Breast epithelium (tissue), 4 donors: ENCODE data around the gene ITIH5. TPM values are rescaled to one million over a fixed set of nuclear protein-coding genes. Genes with fewer than 3 reads are reported as not detected.
A peak's percentile ranks its signal among the peaks of the same experiment; 100 is the strongest.

ENCODE experiments used
- DNase-seq, 2 donors: peaks; one replicate each; pipeline ENCODE4 v3.0.0-alpha.2; 2019; ENCODE audit warnings: low spot score in 2 of 2
- H3K27ac ChIP-seq, 2 donors: fragments of 200-600 bp; sonication (generic) in 1 of 2; one replicate each; pipeline ENCODE4 v1.5.1; 2016 to 2019; ENCODE audit warnings: mild to moderate bottlenecking in 1 of 2
- H3K27me3 ChIP-seq, 2 donors: fragments of 200-600 bp; sonication (generic) in 1 of 2; one replicate each; pipeline versions ENCODE4 v1.5.1 to v1.6.0; 2017 to 2019; ENCODE audit warnings: control low read depth in 1 of 2, mild to moderate bottlenecking in 1 of 2
- H3K36me3 ChIP-seq: fragments of 200-600 bp; one replicate; pipeline ENCODE4 v1.5.1; 2019
- H3K4me1 ChIP-seq, 2 donors: fragments of 200-600 bp; sonication (generic); one replicate each; pipeline ENCODE4 v1.5.1; 2016 to 2019; ENCODE audit warnings: control low read depth in 1 of 2
- H3K4me3 ChIP-seq, 3 donors: fragments of 200-600 bp; sonication (generic); 1 replicate in 2 of 3; 2 replicates in 1 of 3; pipeline ENCODE4 v1.5.1; 2016 to 2019; ENCODE audit warnings: mild to moderate bottlenecking in 3 of 3, moderate library complexity in 2 of 3
- H3K9me3 ChIP-seq, 2 donors: fragments of 200-600 bp; sonication (generic) in 1 of 2; one replicate each; pipeline ENCODE4 v1.5.1; 2016 to 2019; ENCODE audit warnings: control low read depth in 1 of 2
- POLR2A ChIP-seq: fragments of 450-650 bp; IDR thresholded peaks from one replicate; pipeline ENCODE4 v1.6.1; 2016; ENCODE audit warnings: antibody characterized with exemption, mild to moderate bottlenecking, moderate library complexity
- POLR2AphosphoS5 ChIP-seq, 3 donors: sonication (generic); formaldehyde crosslinking; IDR thresholded peaks; one replicate each; pipeline ENCODE4 v1.6.1; 2017; ENCODE audit warnings: antibody characterized with exemption in 3 of 3
- intact Hi-C: fragments of 100-400 bp; cut with DNase I; formaldehyde crosslinking; loops from one replicate; pipeline ENCODE4 v1.15.1; 2023; ENCODE audit warnings: low total_unique reads
- total RNA-seq, 3 donors: library from RNA; depleted of rRNA; stranded (reverse); fragments of >200 nt; gene quantifications; one replicate each; pipeline ENCODE4 v1.1.0, GENCODE V29; 2016
- TF ChIP-seq, protein P1 (sequence below), 3 donors: fragments of 450-650 bp; IDR thresholded peaks; one replicate each; pipeline ENCODE4 v1.5.1; 2016 to 2017; ENCODE audit warnings: antibody characterized with exemption in 3 of 3, mild to moderate bottlenecking in 3 of 3, moderate library complexity in 3 of 3

Gene ITIH5
- total RNA-seq, 3 donors from 2014 or later: 18.7 to 407 (median 54.1) TPM

GRCh38 chr10:7634142-7634894 lies 32.4 kb downstream of the ITIH5 start:
- Histone ChIP-seq H3K27ac (peak overlapping the region in 1 of 2 donors; percentile 52), H3K27me3 (no peaks in the 10 kb centered on the region), H3K4me3 (peak overlapping the region in 1 of 3 donors; percentile 1), H3K4me1 (no peaks in the 10 kb centered on the region), H3K36me3 (no peaks in the 10 kb centered on the region), H3K9me3 (no peaks in the 10 kb centered on the region)
- intact Hi-C loops: no loop called here
- DNase-seq: no peak
- TF ChIP-seq, protein P1, sequence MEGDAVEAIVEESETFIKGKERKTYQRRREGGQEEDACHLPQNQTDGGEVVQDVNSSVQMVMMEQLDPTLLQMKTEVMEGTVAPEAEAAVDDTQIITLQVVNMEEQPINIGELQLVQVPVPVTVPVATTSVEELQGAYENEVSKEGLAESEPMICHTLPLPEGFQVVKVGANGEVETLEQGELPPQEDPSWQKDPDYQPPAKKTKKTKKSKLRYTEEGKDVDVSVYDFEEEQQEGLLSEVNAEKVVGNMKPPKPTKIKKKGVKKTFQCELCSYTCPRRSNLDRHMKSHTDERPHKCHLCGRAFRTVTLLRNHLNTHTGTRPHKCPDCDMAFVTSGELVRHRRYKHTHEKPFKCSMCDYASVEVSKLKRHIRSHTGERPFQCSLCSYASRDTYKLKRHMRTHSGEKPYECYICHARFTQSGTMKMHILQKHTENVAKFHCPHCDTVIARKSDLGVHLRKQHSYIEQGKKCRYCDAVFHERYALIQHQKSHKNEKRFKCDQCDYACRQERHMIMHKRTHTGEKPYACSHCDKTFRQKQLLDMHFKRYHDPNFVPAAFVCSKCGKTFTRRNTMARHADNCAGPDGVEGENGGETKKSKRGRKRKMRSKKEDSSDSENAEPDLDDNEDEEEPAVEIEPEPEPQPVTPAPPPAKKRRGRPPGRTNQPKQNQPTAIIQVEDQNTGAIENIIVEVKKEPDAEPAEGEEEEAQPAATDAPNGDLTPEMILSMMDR (IDR thresholded peaks at IDR 0.05): no peak
- TF ChIP-seq POLR2A: no peak
- no peak for TF ChIP-seq POLR2AphosphoS5 (IDR thresholded peaks at IDR 0.05)

DNA sequence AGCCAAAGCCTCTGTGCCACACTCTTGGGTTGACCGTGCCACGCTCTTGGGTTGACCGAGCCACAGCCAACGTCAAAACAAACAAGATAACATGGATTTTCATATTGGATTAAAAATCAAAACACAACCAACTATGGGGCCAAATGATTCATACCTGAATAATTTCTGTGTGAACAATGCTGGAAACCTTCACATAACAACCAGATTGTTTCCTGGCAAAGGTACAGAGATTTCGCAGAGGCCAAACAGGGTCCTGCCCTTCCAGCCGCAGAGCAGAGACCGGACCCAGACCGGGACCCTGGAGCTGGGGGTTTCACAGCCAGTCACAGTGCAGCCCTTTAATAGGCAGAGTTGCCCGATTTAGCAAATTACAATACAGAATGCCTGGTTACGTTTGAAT lies 40.5 kb downstream of the ITIH5 start:
- no peaks in the 10 kb centered on the region for H3K27me3 ChIP-seq
- intact Hi-C loops: no loop called here
- no peaks in the 10 kb centered on the region for H3K9me3 ChIP-seq
- TF ChIP-seq, protein P1 (IDR thresholded peaks at IDR 0.05): no peak
- no peak for TF ChIP-seq POLR2AphosphoS5 (IDR thresholded peaks at IDR 0.05)
- no peak for TF ChIP-seq POLR2A
- no peak overlapping the region for H3K4me3 ChIP-seq
- H3K27ac ChIP-seq: peak overlapping the region; percentile 65 to 83
- no peaks in the 10 kb centered on the region for H3K36me3 ChIP-seq
- no peaks in the 10 kb centered on the region for H3K4me1 ChIP-seq
- DNase-seq: no peak

GRCh38 chr10:7625836-7626235 lies 40.9 kb downstream of the ITIH5 start:
- peak overlapping the region; percentile 65 to 83 for H3K27ac ChIP-seq
- DNase-seq: no peak
- TF ChIP-seq POLR2AphosphoS5 (IDR thresholded peaks at IDR 0.05): peak in 2 of 3 donors; percentile 28 to 83
- no peak for TF ChIP-seq POLR2A

GRCh38 chr10:7625009-7625408 lies 41.8 kb downstream of the ITIH5 start:
- no peak for TF ChIP-seq POLR2A
- TF ChIP-seq, protein P1 (IDR thresholded peaks at IDR 0.05): no peak
- TF ChIP-seq POLR2AphosphoS5 (IDR thresholded peaks at IDR 0.05): no peak
- H3K27ac ChIP-seq: peak overlapping the region in 1 of 2 donors; percentile 55

More at GRCh38 chr10:7625836-7626235, 40.9 kb downstream of the ITIH5 start:
- Histone ChIP-seq H3K36me3 (no peaks in the 10 kb centered on the region), H3K27me3 (no peaks in the 10 kb centered on the region), H3K4me1 (no peaks in the 10 kb centered on the region), H3K9me3 (no peaks in the 10 kb centered on the region), H3K4me3 (no peak overlapping the region)
- intact Hi-C loops: no loop called here

DNA sequence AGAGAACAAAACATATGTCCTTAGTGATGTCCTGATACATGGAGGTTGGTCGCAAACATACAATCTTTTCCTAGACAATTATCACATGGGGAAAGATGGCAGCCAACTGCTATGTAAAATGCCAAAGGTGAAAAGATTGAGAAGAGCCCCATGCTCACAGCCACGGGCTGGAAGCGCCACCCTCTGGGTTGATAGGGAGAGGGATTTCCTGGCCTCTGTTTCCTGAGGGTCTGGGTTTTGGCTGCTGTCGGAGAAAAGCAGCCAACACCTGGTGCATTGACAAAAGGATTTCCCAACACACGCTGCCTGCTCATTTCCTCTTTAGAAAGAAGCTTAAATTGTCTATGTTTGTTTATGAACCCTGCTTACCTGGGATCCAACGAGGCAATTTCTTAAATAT lies 43.8 kb downstream of the ITIH5 start:
- H3K9me3 ChIP-seq: no peaks in the 10 kb centered on the region

More at GRCh38 chr10:7625009-7625408, 41.8 kb downstream of the ITIH5 start:
- DNase-seq: no peak
- no peaks in the 10 kb centered on the region for H3K9me3 ChIP-seq
- intact Hi-C loops: no loop called here
- H3K27me3 ChIP-seq: no peaks in the 10 kb centered on the region
- H3K4me3 ChIP-seq: no peak overlapping the region
- no peaks in the 10 kb centered on the region for H3K4me1 ChIP-seq
- no peaks in the 10 kb centered on the region for H3K36me3 ChIP-seq

More for the DNA sequence above, 43.8 kb downstream of the ITIH5 start:
- Histone ChIP-seq H3K4me1 (no peaks in the 10 kb centered on the region), H3K27me3 (no peaks in the 10 kb centered on the region), H3K36me3 (no peaks in the 10 kb centered on the region), H3K4me3 (no peak overlapping the region), H3K27ac (no peak overlapping the region)
- DNase-seq: no peak
- TF ChIP-seq POLR2AphosphoS5 (IDR thresholded peaks at IDR 0.05): no peak
- TF ChIP-seq POLR2A: no peak
- TF ChIP-seq, protein P1 (IDR thresholded peaks at IDR 0.05): no peak
- intact Hi-C loops: no loop called here
